HL-60/S4 treated with phorbol 12-myristate 13-acetate at 8.2 ng/mL for 4 days and 3 days (cell line): ENCODE results near the gene DDX10.

Experiments used
- in situ Hi-C: fragments of 300-500 bp; cut with MboI; formaldehyde crosslinking; loops from 2 replicates; pipeline ENCODE4 v1.15.0; 2022; ENCODE audit warnings: low sequenced_read_pairs

Gene DDX10

GRCh38 chr11:108891909-108892511, 227.1 kb downstream of the DDX10 start:
- in situ Hi-C loops, result no loop called here

- in situ Hi-C loops, result no loop called here
Observed at GRCh38 chr11:108895579-108896480, 231.0 kb downstream of the DDX10 start.

- in situ Hi-C loops, result no loop called here
Observed at GRCh38 chr11:108897071-108897481, 232.2 kb downstream of the DDX10 start.

DNA sequence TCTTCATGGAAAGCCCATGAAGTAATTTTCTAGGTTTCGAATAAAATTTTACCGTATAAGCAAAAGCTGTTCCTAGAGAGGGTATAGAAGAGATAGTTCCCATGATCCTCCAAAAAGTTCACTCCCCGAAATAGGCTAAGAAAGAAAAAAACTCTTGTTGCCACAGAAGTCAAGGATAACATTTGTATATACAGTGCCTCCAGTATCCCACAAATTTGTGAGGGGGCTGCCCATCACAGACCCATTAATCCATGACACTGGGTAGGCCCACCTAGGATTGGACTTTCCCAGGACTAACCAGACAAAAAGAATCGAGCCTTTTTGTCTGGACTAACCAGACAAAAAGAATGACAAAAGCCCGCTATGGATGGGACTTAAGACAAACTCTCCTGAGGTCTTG, 233.0 kb downstream of the DDX10 start:
- in situ Hi-C loops, result no loop called here

DNA sequence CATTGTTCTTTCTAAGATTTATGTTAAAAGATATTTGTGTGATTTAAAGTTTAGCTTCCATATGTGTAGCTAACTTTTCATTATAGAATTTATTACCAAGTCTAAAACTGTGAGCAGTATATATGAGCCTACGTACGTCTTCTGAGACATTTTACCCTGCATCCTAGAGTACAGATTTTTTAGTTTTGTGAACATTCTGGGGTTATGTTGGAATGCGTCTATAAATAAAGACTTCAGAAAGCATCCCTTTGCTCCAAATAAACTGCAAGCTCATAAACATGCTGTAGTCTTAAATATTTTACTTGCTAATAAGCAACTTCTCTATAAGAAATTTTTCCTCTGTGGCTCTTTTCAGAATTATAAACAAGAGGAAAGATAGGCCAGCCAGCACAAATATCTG, 236.5 kb downstream of the DDX10 start:
- in situ Hi-C loops, result no loop called here

GRCh38 chr11:108902027-108902469, 237.2 kb downstream of the DDX10 start:
- in situ Hi-C loops, result no loop called here

DNA sequence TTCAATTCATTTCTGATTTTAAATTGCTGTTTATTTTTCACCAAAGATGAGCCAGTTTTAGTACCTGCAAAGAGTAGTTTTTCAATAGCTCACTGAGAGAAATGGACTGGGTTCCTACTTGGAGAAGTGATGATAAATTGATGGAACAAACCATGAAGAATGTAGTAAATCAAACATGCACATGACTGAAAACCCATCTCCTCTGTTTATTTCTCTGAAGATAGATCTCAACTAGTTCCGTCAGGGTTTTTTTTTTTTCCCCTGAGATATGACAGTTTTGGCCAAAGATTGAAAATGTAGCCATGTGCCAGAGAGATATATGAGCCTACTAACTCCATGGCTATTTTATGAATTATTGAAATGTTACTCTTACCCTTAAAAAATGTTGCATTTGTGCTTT, 239.6 kb downstream of the DDX10 start:
- in situ Hi-C loops, result no loop called here

GRCh38 chr11:108906329-108906728, 241.5 kb downstream of the DDX10 start:
- in situ Hi-C loops, result no loop called here

- in situ Hi-C loops, result no loop called here
Observed at GRCh38 chr11:108906826-108907225, 242.0 kb downstream of the DDX10 start.

DNA sequence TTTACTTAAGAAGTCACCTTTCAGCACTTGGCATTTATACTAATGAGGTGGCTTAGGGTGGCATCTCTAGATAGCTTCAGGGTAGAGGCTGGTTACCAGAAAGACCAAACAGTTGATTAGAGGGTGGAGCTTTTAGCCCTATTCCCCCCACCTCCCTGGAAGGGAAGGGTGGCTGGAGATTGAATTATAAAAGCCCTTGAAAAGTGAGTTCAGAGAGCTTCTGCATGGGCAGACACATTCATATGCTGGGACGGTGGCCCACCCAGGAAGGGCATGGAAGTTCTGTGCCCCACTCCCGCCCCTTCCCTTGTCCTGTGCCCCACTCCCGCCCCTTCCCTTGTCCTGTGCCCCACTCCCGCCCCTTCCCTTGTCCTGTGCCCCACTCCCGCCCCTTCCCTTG, 244.2 kb downstream of the DDX10 start:
- in situ Hi-C loops, result no loop called here

- in situ Hi-C loops, result no loop called here
Observed at GRCh38 chr11:108909921-108910320, 245.1 kb downstream of the DDX10 start.

GRCh38 chr11:108912581-108912980, 247.7 kb downstream of the DDX10 start:
- in situ Hi-C loops, result no loop called here

- in situ Hi-C loops, result no loop called here
Observed at GRCh38 chr11:108913204-108913603, 248.3 kb downstream of the DDX10 start.

DNA sequence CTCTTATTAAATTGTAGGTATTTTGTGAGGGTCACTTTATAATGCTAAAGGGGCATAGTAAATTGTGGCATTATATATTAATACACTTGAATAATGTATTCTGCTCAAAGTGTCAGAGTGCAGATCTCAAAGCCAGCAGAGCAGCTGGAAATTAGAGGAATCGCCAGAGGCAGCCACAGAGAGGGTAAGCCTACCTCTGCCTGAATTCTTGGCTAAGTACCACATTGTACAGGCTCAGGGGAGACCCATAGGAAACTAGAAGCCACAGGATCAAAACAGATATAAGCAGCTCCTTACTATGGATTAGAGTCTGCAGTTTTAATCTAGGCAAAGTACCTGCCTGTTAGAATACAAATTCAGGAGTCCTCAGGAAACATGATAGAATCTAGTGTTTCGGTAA, 249.3 kb downstream of the DDX10 start:
- in situ Hi-C loops, result no loop called here

GRCh38 chr11:108914981-108915380, 250.1 kb downstream of the DDX10 start:
- in situ Hi-C loops, result no loop called here

GRCh38 chr11:108915666-108916065, 250.8 kb downstream of the DDX10 start:
- in situ Hi-C loops, result no loop called here

DNA sequence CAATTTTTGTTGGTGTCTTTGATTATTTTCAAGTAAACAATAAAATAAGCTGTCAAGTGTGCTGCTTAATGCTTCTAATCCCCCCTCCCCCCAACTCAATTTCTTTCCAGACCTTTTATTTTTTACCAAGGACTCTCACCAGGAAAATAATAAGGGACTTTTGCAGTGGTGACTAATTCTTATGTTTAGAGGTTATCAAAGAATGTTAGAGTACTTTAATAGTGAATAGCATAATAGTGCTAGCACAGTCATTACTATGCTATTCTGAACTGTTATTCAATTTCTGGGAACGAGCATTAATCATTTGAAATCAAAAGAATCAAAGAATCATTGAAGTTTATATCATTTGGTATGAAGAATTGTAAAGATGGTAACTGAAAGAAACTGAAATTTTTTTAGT, 251.4 kb downstream of the DDX10 start:
- in situ Hi-C loops, result no loop called here

DNA sequence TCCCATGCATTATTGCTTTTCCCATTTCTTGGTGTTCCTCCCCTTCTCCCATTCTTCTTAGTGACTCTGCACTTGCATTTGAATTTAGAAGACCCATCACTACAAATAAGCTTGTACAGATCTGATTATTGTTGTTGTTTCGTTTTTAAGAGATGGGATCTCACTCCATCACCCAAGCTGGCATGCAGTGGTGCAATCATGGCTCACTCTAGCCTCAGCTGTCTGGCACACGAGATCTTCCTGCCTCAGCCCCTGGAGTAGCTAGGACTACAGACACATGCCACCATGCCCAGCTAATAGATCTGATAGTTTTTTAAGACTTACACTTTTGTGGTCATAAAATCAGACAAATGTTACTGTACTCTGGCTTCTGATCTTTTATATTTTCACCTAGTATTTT, 252.1 kb downstream of the DDX10 start:
- in situ Hi-C loops, result no loop called here

DNA sequence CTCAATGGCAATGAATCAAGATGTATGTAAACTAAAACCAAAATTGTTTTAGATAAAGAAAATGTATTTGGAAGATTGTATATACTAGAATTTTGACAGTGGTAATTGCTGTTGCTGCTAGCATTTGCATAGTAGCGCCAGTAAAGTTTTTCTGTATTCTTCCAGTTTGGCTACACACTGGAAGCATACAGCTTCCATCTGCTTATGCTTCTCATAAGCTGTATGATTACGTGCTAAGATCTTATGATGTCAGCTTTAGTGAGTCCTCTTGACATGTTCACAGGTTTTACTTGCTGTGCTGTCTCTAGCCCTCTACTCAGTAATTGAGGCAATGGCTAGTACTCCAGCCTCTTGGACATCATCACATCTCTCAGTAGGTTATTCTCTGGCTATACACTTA, 256.3 kb downstream of the DDX10 start:
- in situ Hi-C loops, result no loop called here

GRCh38 chr11:108922241-108922640, 257.4 kb downstream of the DDX10 start:
- in situ Hi-C loops, result no loop called here

DNA sequence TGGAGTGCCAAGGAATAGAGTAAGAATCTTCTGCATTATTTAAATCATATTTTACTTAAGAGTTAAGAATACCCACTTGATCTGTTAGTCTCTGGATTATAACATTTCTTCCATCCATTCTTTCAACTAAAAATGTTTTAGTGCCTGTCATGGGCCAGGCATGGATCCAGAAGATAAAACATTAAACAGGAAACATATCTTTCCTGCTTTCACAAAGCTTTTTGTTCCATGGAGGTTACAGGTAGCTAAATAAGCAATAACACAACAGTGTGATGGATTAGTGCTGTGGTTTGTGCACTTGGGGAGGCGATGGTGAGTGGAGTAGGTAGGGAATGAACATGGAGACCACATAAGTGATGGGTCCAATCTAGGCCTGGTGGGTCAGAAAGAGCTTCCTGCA, 258.5 kb downstream of the DDX10 start:
- in situ Hi-C loops, result no loop called here

- in situ Hi-C loops, result no loop called here
Observed at GRCh38 chr11:108926171-108926840, 261.4 kb downstream of the DDX10 start.
